ENCODE results near the gene ABCG2. TPM values are rescaled to one million over a fixed set of nuclear protein-coding genes. Genes with fewer than 3 reads are reported as not detected.

The ABCG2 gene
- total and polyA plus RNA-seq, 4 donors, result 0.67 to 3.7 (median 3.1) TPM

- H3K4me3 ChIP-seq (ENCODE audit: low read length in 2 of 2), result no peak overlapping the region
- H3K36me3 ChIP-seq (ENCODE audit: control insufficient read depth in 1 of 2, insufficient read depth in 2 of 2, low read length in 1 of 2), result peaks cover 16 to 21% of the 10 kb centered on the region in 2 donors
- no peaks in the 10 kb centered on the region for H3K9me3 ChIP-seq (ENCODE audit: control insufficient read depth, low read length)
- intact Hi-C loops (cut with DNase I), result no loop called here
- no peak overlapping the region for H3K27ac ChIP-seq (ENCODE audit: low read depth in 1 of 2, low read length in 2 of 2)
- WGBS, 2 donors, result 18 to 20% methylated on average over 2 of the region's 2 CpGs
- ATAC-seq (ENCODE audit: low FRiP score) (no peak), DNase-seq (no peak)
- peaks cover 4% of the 10 kb centered on the region in 2 donors for H3K4me1 ChIP-seq (ENCODE audit: control insufficient read depth in 1 of 2, insufficient read depth in 2 of 2, low read length in 2 of 2)
- no peaks in the 10 kb centered on the region for H3K27me3 ChIP-seq (ENCODE audit: control insufficient read depth in 1 of 2, insufficient read depth in 2 of 2, low read length in 1 of 2)
These were observed 116.8 kb downstream of the ABCG2 start for GRCh38 chr4:88041626-88042025.

- DNase-seq (no peak), ATAC-seq (ENCODE audit: low FRiP score) (no peak)
- H3K4me3 ChIP-seq (ENCODE audit: low read length in 2 of 2), result no peak overlapping the region
- H3K4me1 ChIP-seq (ENCODE audit: control insufficient read depth in 1 of 2, insufficient read depth in 2 of 2, low read length in 2 of 2), result peaks cover 4% of the 10 kb centered on the region in 2 donors
- no peaks in the 10 kb centered on the region for H3K9me3 ChIP-seq (ENCODE audit: control insufficient read depth, low read length)
- 62 to 68% methylated on average over 3 of the region's 3 CpGs for WGBS, 2 donors
- H3K36me3 ChIP-seq (ENCODE audit: control insufficient read depth in 1 of 2, insufficient read depth in 2 of 2, low read length in 1 of 2), result peaks cover 16 to 23% of the 10 kb centered on the region in 2 donors
- H3K27me3 ChIP-seq (ENCODE audit: control insufficient read depth in 1 of 2, insufficient read depth in 2 of 2, low read length in 1 of 2), result no peaks in the 10 kb centered on the region
- intact Hi-C loops (cut with DNase I), result no loop called here
- H3K27ac ChIP-seq (ENCODE audit: low read depth in 1 of 2, low read length in 2 of 2), result no peak overlapping the region
These were observed 117.7 kb downstream of the ABCG2 start for GRCh38 chr4:88040707-88041106.

Other genes starting within 250 kb of the ABCG2 start
- 100 to 1,000 TPM; 180 to 199 TPM for gene SPP1, start 182.9 kb downstream of the ABCG2 start, total RNA-seq
- 10 to 100 TPM in 1 of 2 donors, 1 to 10 TPM in 1; 3.7 to 89.2 TPM for gene SPP1, start 182.9 kb downstream of the ABCG2 start, polyA plus RNA-seq
- gene PKD2, start 151.0 kb downstream of the ABCG2 start, total RNA-seq, result 100 to 1,000 TPM; 132 to 311 TPM
- 10 to 100 TPM; 62.7 to 87.3 TPM for gene PKD2, start 151.0 kb downstream of the ABCG2 start, polyA plus RNA-seq
- 10 to 100 TPM; 39.2 to 51.4 TPM for gene PPM1K, start 125.9 kb upstream of the ABCG2 start, total RNA-seq
- 10 to 100 TPM; 14.9 to 25.8 TPM for gene PPM1K, start 125.9 kb upstream of the ABCG2 start, polyA plus RNA-seq
- gene HERC6, start 220.2 kb upstream of the ABCG2 start, total RNA-seq, result 1 to 10 TPM; 6.9 to 9.5 TPM
- gene HERC6, start 220.2 kb upstream of the ABCG2 start, polyA plus RNA-seq, result 1 to 10 TPM; 2.4 to 4.2 TPM